CD14-positive monocyte (primary cell): Measurements from ENCODE around the gene SEMA3E. TPM values are rescaled to one million over a fixed set of nuclear protein-coding genes. Genes with fewer than 3 reads are reported as not detected.

Experiments
- DNase-seq, 3 donors: peaks; one replicate each; pipeline ENCODE4 v3.0.0-alpha.2; 2011 to 2022
- H2AFZ ChIP-seq: 2 replicates; pipeline ENCODE4 v1.6.0; 2012; ENCODE audit warnings: mild to moderate bottlenecking, low read depth, low read length, inconsistent platforms; ENCODE audit not compliant: insufficient read depth, poor library complexity, severe bottlenecking
- H3K27ac ChIP-seq, 2 donors: 1 replicate in 1 of 2; 2 replicates in 1 of 2; pipeline ENCODE4 v1.5.1; 2012 to 2013; ENCODE audit warnings: low read length in 2 of 2, control low read depth in 1 of 2, inconsistent platforms in 1 of 2, low read depth in 1 of 2, mild to moderate bottlenecking in 1 of 2
- H3K27me3 ChIP-seq, 2 donors: one replicate each; pipeline versions ENCODE4 v1.6.0 to v1.6.1; 2011 to 2013; ENCODE audit warnings: low read length in 2 of 2; ENCODE audit not compliant: control insufficient read depth in 2 of 2, insufficient read depth in 2 of 2
- H3K36me3 ChIP-seq, 2 donors: replicated peaks in 1 of 2; 1 replicate in 1 of 2; 2 replicates in 1 of 2; pipeline versions ENCODE4 v1.5.1 to v1.6.1; 2012 to 2013; ENCODE audit warnings: low read length in 2 of 2, control low read depth in 1 of 2, inconsistent platforms in 1 of 2, mild to moderate bottlenecking in 1 of 2; ENCODE audit not compliant: insufficient read depth in 2 of 2, control insufficient read depth in 1 of 2
- H3K4me1 ChIP-seq, 2 donors: 1 replicate in 1 of 2; 2 replicates in 1 of 2; pipeline versions ENCODE4 v1.5.1 to v1.6.1; 2012 to 2013; ENCODE audit warnings: low read length in 2 of 2, control low read depth in 1 of 2, inconsistent platforms in 1 of 2, mild to moderate bottlenecking in 1 of 2, moderate library complexity in 1 of 2; ENCODE audit not compliant: insufficient read depth in 2 of 2, control insufficient read depth in 1 of 2
- H3K4me2 ChIP-seq: replicated peaks from 2 replicates; pipeline ENCODE3; 2012; ENCODE audit warnings: low read length, moderate library complexity, mild to moderate bottlenecking; ENCODE audit not compliant: poor library complexity, severe bottlenecking; ENCODE audit errors: extremely low read depth
- H3K4me3 ChIP-seq, 3 experiments: fragments of 200-600 bp in 1 of 3; sonication (generic) in 1 of 3; replicated peaks in 1 of 3; 1 replicate in 2 of 3; 2 replicates in 1 of 3; pipeline ENCODE4 v1.5.1; 2011 to 2013; ENCODE audit warnings: low read length in 3 of 3, mild to moderate bottlenecking in 3 of 3, control low read depth in 2 of 3, low read depth in 2 of 3, inconsistent platforms in 1 of 3, moderate library complexity in 1 of 3
- H3K79me2 ChIP-seq: 2 replicates; pipeline ENCODE4 v1.6.0; 2012; ENCODE audit warnings: mild to moderate bottlenecking, control low read depth, inconsistent platforms, low read length, moderate library complexity; ENCODE audit not compliant: insufficient read depth
- H3K9ac ChIP-seq: 2 replicates; pipeline ENCODE4 v1.6.0; 2017; ENCODE audit warnings: low read length, mild to moderate bottlenecking; ENCODE audit not compliant: insufficient read depth, poor library complexity, severe bottlenecking
- H3K9me3 ChIP-seq, 2 donors: replicated peaks in 1 of 2; 1 replicate in 1 of 2; 2 replicates in 1 of 2; pipeline versions ENCODE4 v1.5.1 to v1.6.1; 2012 to 2013; ENCODE audit warnings: low read length in 2 of 2, control low read depth in 1 of 2; ENCODE audit not compliant: control insufficient read depth in 1 of 2, insufficient read depth in 1 of 2
- H4K20me1 ChIP-seq: 2 replicates; pipeline ENCODE4 v1.6.0; 2012; ENCODE audit warnings: mild to moderate bottlenecking, low read length, control low read depth, moderate library complexity; ENCODE audit not compliant: insufficient read depth
- H3K27ac Mint-ChIP-seq, 7 donors: one replicate each; pipeline ENCODE4 v1.8.0; 2020; ENCODE audit warnings: mild to moderate bottlenecking in 7 of 7, mixed read lengths in 7 of 7, moderate library complexity in 6 of 7, inconsistent platforms in 2 of 7
- H3K27me3 Mint-ChIP-seq, 3 donors: one replicate each; pipeline ENCODE4 v1.8.0; 2021 to 2022; ENCODE audit warnings: low read depth in 3 of 3, mild to moderate bottlenecking in 3 of 3, mixed read lengths in 3 of 3, moderate library complexity in 3 of 3, inconsistent platforms in 1 of 3
- H3K36me3 Mint-ChIP-seq, 2 donors: one replicate each; pipeline ENCODE4 v1.8.0; 2020; ENCODE audit warnings: mixed read lengths in 2 of 2, inconsistent platforms in 1 of 2, mild to moderate bottlenecking in 1 of 2
- H3K4me1 Mint-ChIP-seq: one replicate; pipeline ENCODE4 v1.8.0; 2020; ENCODE audit warnings: mild to moderate bottlenecking, mixed read lengths
- H3K4me3 Mint-ChIP-seq, 2 donors: one replicate each; pipeline ENCODE4 v1.8.0; 2020; ENCODE audit warnings: mild to moderate bottlenecking in 2 of 2, mixed read lengths in 2 of 2, moderate library complexity in 1 of 2
- H3K9me3 Mint-ChIP-seq, 7 donors: one replicate each; pipeline ENCODE4 v1.8.0; 2020 to 2022; ENCODE audit warnings: mixed read lengths in 7 of 7, mild to moderate bottlenecking in 6 of 7, moderate library complexity in 6 of 7, inconsistent platforms in 2 of 7
- CTCF ChIP-seq: fragments of 200-600 bp; IDR thresholded peaks from one replicate; pipeline ENCODE4 v1.8.0; 2022; ENCODE audit warnings: antibody characterized with exemption, mild to moderate bottlenecking
- WGBS: methylation state at CpG from one replicate; pipeline ENCODE4 v1.1.5; 2013; ENCODE audit warnings: missing lambda C conversion rate; ENCODE audit not compliant: insufficient coverage; 5-methylcytosine and 5-hydroxymethylcytosine counted together
- intact Hi-C, 2 donors: fragments of 100-400 bp; cut with micrococcal nuclease; formaldehyde crosslinking; loops; one replicate each; pipeline versions ENCODE4 v1.15.0 to v1.15.1; 2023
- polyA plus RNA-seq, 3 donors: library from polyadenylated mRNA; depleted of rRNA in 1 of 3; unstranded in 2 of 3; stranded (reverse) in 1 of 3; fragments of 300-500 nt in 2 of 3; fragments of >200 nt in 1 of 3; fragmentation: Illumina TruSeq in 2 of 3; gene quantifications; 1 replicate in 2 of 3; 2 replicates in 1 of 3; pipeline ENCODE4 v1.2.3, GENCODE V29; 2012 to 2021

Gene SEMA3E
- polyA plus RNA-seq, 3 donors, result not detected

DNA sequence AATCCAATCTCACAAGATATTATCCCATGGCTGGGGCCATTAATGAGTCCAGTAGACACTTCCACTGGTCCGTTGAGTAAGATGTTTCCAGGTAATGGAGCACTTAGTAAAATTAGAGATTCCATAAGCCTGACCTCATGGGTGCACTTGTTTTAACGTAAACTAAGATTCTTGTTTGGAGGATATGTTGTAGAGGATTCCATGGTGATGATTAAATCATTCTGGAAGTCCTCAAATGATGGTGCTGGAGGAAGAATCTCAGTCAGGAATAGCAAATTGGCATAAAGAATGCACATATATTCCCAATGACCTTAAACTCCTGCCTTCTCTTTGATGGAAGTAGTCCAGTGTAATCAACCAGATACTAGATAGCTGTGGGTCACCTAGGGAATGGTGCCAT, 324.3 kb downstream of the SEMA3E start:
- Mint-ChIP-seq H3K27ac (no peak overlapping the region), H3K36me3 (no peaks in the 10 kb centered on the region), H3K9me3 (peaks cover 0 to 3% (median 0%) of the 10 kb centered on the region in 7 donors), H3K27me3 (peaks cover 0 to 3% (median 0%) of the 10 kb centered on the region in 3 donors), H3K4me3 (no peak overlapping the region), H3K4me1 (no peaks in the 10 kb centered on the region)
- DNase-seq, result no peak
- no peaks in the 10 kb centered on the region for H3K9me3 ChIP-seq
- H3K9ac ChIP-seq, result no peak overlapping the region
- H3K36me3 ChIP-seq, result no peaks in the 10 kb centered on the region
- H2AFZ ChIP-seq, result no peak overlapping the region
- H3K4me1 ChIP-seq, result no peaks in the 10 kb centered on the region
- no peaks in the 10 kb centered on the region for H3K27me3 ChIP-seq
- H3K4me3 ChIP-seq, result no peak overlapping the region
- H3K4me2 ChIP-seq, result no peak overlapping the region
- no peaks in the 10 kb centered on the region for H3K79me2 ChIP-seq
- intact Hi-C loops, result no loop called here
- H3K27ac ChIP-seq, result no peak overlapping the region
- no peak for TF ChIP-seq CTCF
- no CpG with 5 or more reads among the region's 2 CpGs for WGBS
- H4K20me1 ChIP-seq, result no peaks in the 10 kb centered on the region

DNA sequence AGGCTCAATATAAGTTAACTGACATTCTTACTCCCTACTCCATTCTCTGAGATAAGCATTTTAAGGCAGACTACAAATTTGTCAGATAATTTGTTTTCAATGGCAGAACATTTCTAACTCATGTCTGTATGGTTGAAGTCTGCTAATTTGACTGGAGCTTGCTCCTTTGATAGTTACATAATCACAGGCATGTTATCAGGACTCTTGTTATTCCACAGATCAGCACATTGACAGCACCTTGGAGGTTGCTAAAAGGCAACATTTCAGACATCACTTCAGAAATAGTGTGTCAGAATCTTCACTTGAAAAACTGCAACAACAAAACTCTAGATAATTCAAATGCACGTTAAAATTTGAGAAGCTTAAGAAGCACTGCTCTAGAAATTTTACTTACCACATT, 327.9 kb downstream of the SEMA3E start:
- Mint-ChIP-seq H3K4me3 (no peak overlapping the region), H3K36me3 (no peaks in the 10 kb centered on the region), H3K27ac (no peak overlapping the region), H3K4me1 (no peaks in the 10 kb centered on the region), H3K27me3 (peaks cover 0 to 3% (median 0%) of the 10 kb centered on the region in 3 donors), H3K9me3 (peaks cover 0 to 4% (median 0%) of the 10 kb centered on the region in 7 donors)
- Histone ChIP-seq H3K9me3 (no peaks in the 10 kb centered on the region), H3K4me1 (no peaks in the 10 kb centered on the region), H3K36me3 (no peaks in the 10 kb centered on the region), H3K79me2 (no peaks in the 10 kb centered on the region), H2AFZ (no peak overlapping the region), H3K9ac (no peak overlapping the region), H3K4me2 (no peak overlapping the region), H3K27me3 (no peaks in the 10 kb centered on the region), H4K20me1 (no peaks in the 10 kb centered on the region), H3K4me3 (no peak overlapping the region), H3K27ac (no peak overlapping the region)
- DNase-seq, result no peak
- intact Hi-C loops, result no loop called here
- no CpG with 5 or more reads among the region's 1 CpG for WGBS
- no peak for TF ChIP-seq CTCF
